ENCODE data around the gene EFCAB6. TPM values are rescaled to one million over a fixed set of nuclear protein-coding genes. Genes with fewer than 3 reads are reported as not detected.

The EFCAB6 gene
- total RNA-seq, 1 donor from 2014 or later, result 1.1 TPM

DNA sequence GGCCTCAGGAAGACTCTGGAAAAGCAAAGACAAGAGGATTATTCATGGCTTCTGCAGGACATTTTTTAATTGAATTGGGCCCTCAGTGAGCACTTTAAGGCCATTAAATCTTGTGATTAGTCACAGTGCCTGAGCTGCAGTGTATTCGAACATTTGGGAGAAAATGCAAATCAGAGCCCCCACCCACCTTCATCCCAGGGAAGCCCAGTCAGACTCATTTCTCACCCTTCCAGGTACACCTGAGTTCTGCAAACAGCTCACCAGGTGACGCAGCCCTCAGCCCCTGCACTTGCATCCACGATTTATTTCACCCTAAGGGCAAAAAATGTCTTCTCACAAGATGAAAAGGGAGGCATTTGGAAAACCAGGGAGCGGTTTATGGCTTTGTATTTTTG is 271.6 kb downstream of the EFCAB6 start:
- Mint-ChIP-seq H3K9me3 (ENCODE audit: low read depth) (peaks cover 2% of the 10 kb centered on the region), H3K4me3 (ENCODE audit: unreplicated experiment) (no peak overlapping the region), H3K27ac (ENCODE audit: unreplicated experiment) (no peak overlapping the region), H3K4me1 (ENCODE audit: low read depth) (no peaks in the 10 kb centered on the region), H3K36me3 (ENCODE audit: low read depth) (peaks cover 2% of the 10 kb centered on the region), H3K27me3 (ENCODE audit: low read depth) (peaks cover 22% of the 10 kb centered on the region)
- no peak for DNase-seq (ENCODE audit: low spot score)
- TF ChIP-seq, protein P1, sequence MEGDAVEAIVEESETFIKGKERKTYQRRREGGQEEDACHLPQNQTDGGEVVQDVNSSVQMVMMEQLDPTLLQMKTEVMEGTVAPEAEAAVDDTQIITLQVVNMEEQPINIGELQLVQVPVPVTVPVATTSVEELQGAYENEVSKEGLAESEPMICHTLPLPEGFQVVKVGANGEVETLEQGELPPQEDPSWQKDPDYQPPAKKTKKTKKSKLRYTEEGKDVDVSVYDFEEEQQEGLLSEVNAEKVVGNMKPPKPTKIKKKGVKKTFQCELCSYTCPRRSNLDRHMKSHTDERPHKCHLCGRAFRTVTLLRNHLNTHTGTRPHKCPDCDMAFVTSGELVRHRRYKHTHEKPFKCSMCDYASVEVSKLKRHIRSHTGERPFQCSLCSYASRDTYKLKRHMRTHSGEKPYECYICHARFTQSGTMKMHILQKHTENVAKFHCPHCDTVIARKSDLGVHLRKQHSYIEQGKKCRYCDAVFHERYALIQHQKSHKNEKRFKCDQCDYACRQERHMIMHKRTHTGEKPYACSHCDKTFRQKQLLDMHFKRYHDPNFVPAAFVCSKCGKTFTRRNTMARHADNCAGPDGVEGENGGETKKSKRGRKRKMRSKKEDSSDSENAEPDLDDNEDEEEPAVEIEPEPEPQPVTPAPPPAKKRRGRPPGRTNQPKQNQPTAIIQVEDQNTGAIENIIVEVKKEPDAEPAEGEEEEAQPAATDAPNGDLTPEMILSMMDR (IDR thresholded peaks at IDR 0.05), result no peak

DNA sequence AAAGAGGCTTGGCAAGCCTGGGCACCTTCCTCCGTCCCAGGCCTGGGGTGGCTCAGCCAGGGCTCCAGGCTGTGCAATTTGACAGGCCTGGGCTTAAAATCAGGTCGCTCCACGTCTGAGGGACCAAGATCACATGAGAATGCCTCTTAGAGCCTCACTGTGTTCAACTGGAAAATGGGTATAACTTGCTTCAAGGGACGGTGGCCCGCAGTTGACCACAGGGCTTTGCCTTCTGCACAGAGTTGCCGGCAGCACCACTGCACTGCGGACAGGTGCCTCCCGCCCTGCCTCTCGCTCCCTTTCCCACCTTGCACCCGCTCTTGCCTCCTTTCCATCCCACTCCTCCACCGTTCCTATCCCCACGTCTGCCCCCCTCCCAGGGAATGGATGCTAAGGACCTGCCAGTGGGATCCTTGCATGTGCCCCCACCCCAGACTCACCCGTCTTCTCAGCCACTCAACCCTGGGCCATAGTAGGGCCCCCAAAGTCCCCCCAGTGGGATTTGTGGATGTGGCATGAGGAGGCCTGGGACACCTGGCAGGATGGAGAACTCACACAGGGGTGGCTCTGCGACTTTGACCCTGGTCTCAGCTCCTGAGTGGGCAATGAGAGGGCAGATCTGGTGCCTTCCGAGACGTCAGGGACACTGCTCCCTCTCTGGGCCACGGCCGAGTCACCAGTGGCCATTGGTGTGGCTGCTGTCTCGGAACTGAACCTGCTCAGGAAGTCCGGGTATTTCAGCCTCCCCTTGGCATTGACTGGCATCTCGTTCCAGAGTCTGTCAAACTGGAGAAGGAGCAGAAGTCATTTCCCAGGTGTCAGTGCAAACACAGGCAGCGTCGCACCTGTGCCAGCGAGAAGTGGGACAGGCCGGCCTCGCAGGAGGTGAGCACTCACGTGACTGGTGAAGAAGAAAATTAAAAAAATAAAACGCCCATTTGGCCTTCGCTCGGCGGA is 272.3 kb downstream of the EFCAB6 start:
- Mint-ChIP-seq H3K4me1 (ENCODE audit: low read depth) (no peaks in the 10 kb centered on the region), H3K27me3 (ENCODE audit: low read depth) (peaks cover 24% of the 10 kb centered on the region), H3K27ac (ENCODE audit: unreplicated experiment) (no peak overlapping the region), H3K9me3 (ENCODE audit: low read depth) (peaks cover 2% of the 10 kb centered on the region), H3K36me3 (ENCODE audit: low read depth) (peaks cover 2% of the 10 kb centered on the region), H3K4me3 (ENCODE audit: unreplicated experiment) (no peak overlapping the region)
- TF ChIP-seq, protein P1 (IDR thresholded peaks at IDR 0.05), result no peak
- DNase-seq (ENCODE audit: low spot score), result no peak

DNA sequence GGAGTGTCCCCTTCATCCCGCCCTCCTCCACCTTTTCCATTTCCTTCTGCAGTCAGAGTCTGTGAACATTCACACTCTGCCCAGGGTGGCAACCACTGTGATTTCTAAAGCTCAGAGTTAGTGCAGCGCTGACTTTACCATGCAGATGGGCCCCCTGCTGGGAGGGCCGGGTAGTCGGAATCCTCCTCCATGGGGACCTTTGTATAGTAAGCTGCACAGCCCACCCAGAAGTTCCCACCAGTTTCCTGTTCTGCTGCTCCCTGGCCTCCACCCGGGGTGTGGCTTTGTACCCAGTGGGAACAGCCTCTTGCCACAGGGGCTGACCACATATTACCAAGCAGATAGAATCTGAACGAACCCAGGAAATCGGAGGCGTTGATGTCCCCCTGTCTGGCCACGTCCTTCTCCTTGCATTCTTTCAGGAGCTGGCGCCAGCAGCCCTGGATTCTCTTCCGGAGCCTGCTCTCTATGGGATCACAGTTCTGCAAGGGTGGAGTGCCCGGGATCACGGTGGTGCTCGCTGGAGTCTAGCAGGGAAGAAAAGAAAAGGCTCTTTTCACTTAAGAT is 275.0 kb downstream of the EFCAB6 start:
- DNase-seq (ENCODE audit: low spot score), result no peak

DNA sequence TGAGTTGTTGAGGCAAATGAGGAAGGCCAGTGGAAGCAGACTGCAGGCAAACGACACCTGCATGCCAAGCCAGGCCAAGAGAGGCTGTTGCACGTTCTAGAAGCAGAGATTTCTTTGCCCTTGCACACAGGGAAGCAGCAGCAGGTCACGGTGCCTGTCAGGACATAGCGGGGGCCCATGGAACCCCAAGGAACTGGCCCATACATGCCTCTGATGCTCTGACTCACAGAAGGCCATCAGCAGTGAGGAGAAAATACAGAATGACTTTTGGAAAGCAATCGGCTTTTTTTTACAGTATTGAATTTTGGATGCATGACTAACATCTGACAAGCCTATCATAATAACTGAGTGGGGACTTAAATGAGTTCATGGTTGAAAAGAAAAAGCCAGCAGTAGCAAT is 276.4 kb downstream of the EFCAB6 start:
- no peak for DNase-seq (ENCODE audit: low spot score)
- Mint-ChIP-seq H3K27ac (ENCODE audit: unreplicated experiment) (no peak overlapping the region), H3K4me1 (ENCODE audit: low read depth) (no peaks in the 10 kb centered on the region), H3K4me3 (ENCODE audit: unreplicated experiment) (no peak overlapping the region), H3K27me3 (ENCODE audit: low read depth) (peaks cover 10% of the 10 kb centered on the region), H3K9me3 (ENCODE audit: low read depth) (peaks cover 2% of the 10 kb centered on the region), H3K36me3 (ENCODE audit: low read depth) (peaks cover 2% of the 10 kb centered on the region)
- TF ChIP-seq, protein P1 (IDR thresholded peaks at IDR 0.05), result no peak

More for the DNA sequence above, 275.0 kb downstream of the EFCAB6 start:
- Mint-ChIP-seq H3K27me3 (ENCODE audit: low read depth) (peaks cover 19% of the 10 kb centered on the region), H3K36me3 (ENCODE audit: low read depth) (peaks cover 2% of the 10 kb centered on the region), H3K9me3 (ENCODE audit: low read depth) (peaks cover 2% of the 10 kb centered on the region), H3K4me3 (ENCODE audit: unreplicated experiment) (no peak overlapping the region), H3K4me1 (ENCODE audit: low read depth) (no peaks in the 10 kb centered on the region), H3K27ac (ENCODE audit: unreplicated experiment) (no peak overlapping the region)
- TF ChIP-seq, protein P1 (IDR thresholded peaks at IDR 0.05), result peak; percentile 15

DNA sequence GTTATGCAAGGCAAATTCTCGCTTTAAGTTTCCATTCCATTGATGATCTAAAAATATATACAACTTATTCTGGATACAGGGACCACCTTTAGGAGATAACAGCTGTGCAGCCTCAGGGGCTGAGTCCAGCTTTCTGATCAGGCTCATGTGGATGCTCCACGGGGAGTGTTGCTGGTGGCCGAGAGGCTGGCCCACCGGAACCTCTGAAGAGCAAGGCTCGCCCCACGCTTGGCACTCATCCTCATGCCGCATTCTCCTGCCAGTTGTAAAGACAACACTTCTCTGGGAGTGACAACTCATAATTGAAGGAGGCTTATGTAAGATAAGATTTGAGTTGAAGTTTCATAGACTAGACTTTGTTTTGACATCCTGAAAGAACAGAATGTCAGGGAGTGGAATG is 276.8 kb downstream of the EFCAB6 start:
- Mint-ChIP-seq H3K36me3 (ENCODE audit: low read depth) (peaks cover 2% of the 10 kb centered on the region), H3K27me3 (ENCODE audit: low read depth) (peaks cover 10% of the 10 kb centered on the region), H3K4me3 (ENCODE audit: unreplicated experiment) (no peak overlapping the region), H3K27ac (ENCODE audit: unreplicated experiment) (no peak overlapping the region), H3K4me1 (ENCODE audit: low read depth) (no peaks in the 10 kb centered on the region), H3K9me3 (ENCODE audit: low read depth) (peaks cover 2% of the 10 kb centered on the region)
- TF ChIP-seq, protein P1 (IDR thresholded peaks at IDR 0.05), result no peak
- DNase-seq (ENCODE audit: low spot score), result no peak

Measured in chondrocyte (in vitro differentiated cells).